Stimulated activated CD4-positive, alpha-beta T cell treated with anti-CD3 and anti-CD28 coated beads, Interleukin-15, amount 100 ng/mL, for 24 hours (primary cell): ENCODE data around the gene YIPF6.
"Not testable (repeated sequence)": the region's sequence is repeated elsewhere in the genome, so short reads cannot be mapped to it uniquely, and the experiment has no call there.

Experiments
- DNase-seq: peaks from one replicate; pipeline ENCODE4 v3.0.0-alpha.2; 2020

YIPF6 gene

GRCh38 chrX:68508799-68509198, 9.9 kb downstream of the YIPF6 start:
- no peak for DNase-seq

GRCh38 chrX:68511255-68511654, 12.4 kb downstream of the YIPF6 start:
- DNase-seq: peak; percentile 25

- not testable (repeated sequence) for DNase-seq
Observed at GRCh38 chrX:68524680-68525079, 25.8 kb downstream of the YIPF6 start.

GRCh38 chrX:68532831-68533533, 34.1 kb downstream of the YIPF6 start:
- DNase-seq: no peak

- DNase-seq: no peak
Observed at GRCh38 chrX:68533656-68534055, 34.8 kb downstream of the YIPF6 start.

- DNase-seq: no peak
Observed at GRCh38 chrX:68534691-68535090, 35.8 kb downstream of the YIPF6 start.

GRCh38 chrX:68536429-68536828, 37.6 kb downstream of the YIPF6 start:
- no peak for DNase-seq

GRCh38 chrX:68536884-68537283, 38.0 kb downstream of the YIPF6 start:
- no peak for DNase-seq

- no peak for DNase-seq
Observed at GRCh38 chrX:68550193-68550592, 51.3 kb downstream of the YIPF6 start.

GRCh38 chrX:68556036-68556435, 57.2 kb downstream of the YIPF6 start:
- no peak for DNase-seq

GRCh38 chrX:68557126-68557525, 58.3 kb downstream of the YIPF6 start:
- DNase-seq: not testable (repeated sequence)

- DNase-seq: not testable (repeated sequence)
Observed at GRCh38 chrX:68559905-68560304, 61.1 kb downstream of the YIPF6 start.

GRCh38 chrX:68568136-68568535, 69.3 kb downstream of the YIPF6 start:
- DNase-seq: peak; percentile 34

- DNase-seq: no peak
Observed at GRCh38 chrX:68570598-68570997, 71.7 kb downstream of the YIPF6 start.

- DNase-seq: no peak
Observed at GRCh38 chrX:68571292-68571609, 72.4 kb downstream of the YIPF6 start.

- peak; percentile 18 for DNase-seq
Observed at GRCh38 chrX:68571610-68572311, 72.9 kb downstream of the YIPF6 start.

GRCh38 chrX:68574240-68574639, 75.4 kb downstream of the YIPF6 start:
- DNase-seq: no peak

GRCh38 chrX:68579810-68580209, 81.0 kb downstream of the YIPF6 start:
- DNase-seq: no peak

GRCh38 chrX:68584221-68584620, 85.4 kb downstream of the YIPF6 start:
- no peak for DNase-seq
